HUES48 (cell line): Measurements from ENCODE around the gene ROR1.
"Not testable (repeated sequence)": the region's sequence is repeated elsewhere in the genome, so short reads cannot be mapped to it uniquely, and the experiment has no call there.

Experiments used
- H3K27ac ChIP-seq: one replicate; pipeline ENCODE4 v1.7.0; 2013; ENCODE audit warnings: low read depth, low read length, inconsistent platforms
- H3K27me3 ChIP-seq: 2 replicates; pipeline ENCODE4 v1.6.1; 2013; ENCODE audit warnings: mild to moderate bottlenecking, low read length; ENCODE audit not compliant: control insufficient read depth, insufficient read depth
- H3K36me3 ChIP-seq: 2 replicates; pipeline ENCODE4 v1.6.1; 2013; ENCODE audit warnings: low read length; ENCODE audit not compliant: control insufficient read depth, insufficient read depth
- H3K4me1 ChIP-seq: 2 replicates; pipeline ENCODE4 v1.6.1; 2013; ENCODE audit warnings: mild to moderate bottlenecking, low read length; ENCODE audit not compliant: control insufficient read depth, insufficient read depth
- H3K4me3 ChIP-seq: 2 replicates; pipeline ENCODE4 v1.5.1; 2013; ENCODE audit warnings: mild to moderate bottlenecking, low read depth, low read length
- H3K9ac ChIP-seq: 2 replicates; pipeline ENCODE4 v1.6.1; 2013; ENCODE audit warnings: mild to moderate bottlenecking, low read depth, low read length, moderate library complexity
- H3K9me3 ChIP-seq: 2 replicates; pipeline ENCODE4 v1.6.1; 2013; ENCODE audit warnings: low read length; ENCODE audit not compliant: control insufficient read depth, insufficient read depth

The ROR1 gene

GRCh38 chr1:63824451-63824850 is 50.6 kb downstream of the ROR1 start:
- no peaks in the 10 kb centered on the region for H3K9me3 ChIP-seq
- peaks cover 54% of the 10 kb centered on the region for H3K4me1 ChIP-seq
- H3K27me3 ChIP-seq, result no peaks in the 10 kb centered on the region
- no peaks in the 10 kb centered on the region for H3K36me3 ChIP-seq
- no peak overlapping the region for H3K4me3 ChIP-seq
- peak overlapping the region; percentile 47 for H3K27ac ChIP-seq
- no peak overlapping the region for H3K9ac ChIP-seq

- H3K9ac ChIP-seq, result no peak overlapping the region
- H3K27me3 ChIP-seq, result no peaks in the 10 kb centered on the region
- no peaks in the 10 kb centered on the region for H3K36me3 ChIP-seq
- no peaks in the 10 kb centered on the region for H3K9me3 ChIP-seq
- no peak overlapping the region for H3K4me3 ChIP-seq
- peaks cover 57% of the 10 kb centered on the region for H3K4me1 ChIP-seq
- no peak overlapping the region for H3K27ac ChIP-seq
These were observed 51.3 kb downstream of the ROR1 start for GRCh38 chr1:63825111-63825510.

GRCh38 chr1:63826246-63826861 is 52.5 kb downstream of the ROR1 start:
- H3K36me3 ChIP-seq, H3K27ac ChIP-seq, H3K4me3 ChIP-seq, H3K9me3 ChIP-seq, H3K27me3 ChIP-seq, H3K9ac ChIP-seq: not testable (repeated sequence)
- H3K4me1 ChIP-seq, result peaks cover 56% of the 10 kb centered on the region

DNA sequence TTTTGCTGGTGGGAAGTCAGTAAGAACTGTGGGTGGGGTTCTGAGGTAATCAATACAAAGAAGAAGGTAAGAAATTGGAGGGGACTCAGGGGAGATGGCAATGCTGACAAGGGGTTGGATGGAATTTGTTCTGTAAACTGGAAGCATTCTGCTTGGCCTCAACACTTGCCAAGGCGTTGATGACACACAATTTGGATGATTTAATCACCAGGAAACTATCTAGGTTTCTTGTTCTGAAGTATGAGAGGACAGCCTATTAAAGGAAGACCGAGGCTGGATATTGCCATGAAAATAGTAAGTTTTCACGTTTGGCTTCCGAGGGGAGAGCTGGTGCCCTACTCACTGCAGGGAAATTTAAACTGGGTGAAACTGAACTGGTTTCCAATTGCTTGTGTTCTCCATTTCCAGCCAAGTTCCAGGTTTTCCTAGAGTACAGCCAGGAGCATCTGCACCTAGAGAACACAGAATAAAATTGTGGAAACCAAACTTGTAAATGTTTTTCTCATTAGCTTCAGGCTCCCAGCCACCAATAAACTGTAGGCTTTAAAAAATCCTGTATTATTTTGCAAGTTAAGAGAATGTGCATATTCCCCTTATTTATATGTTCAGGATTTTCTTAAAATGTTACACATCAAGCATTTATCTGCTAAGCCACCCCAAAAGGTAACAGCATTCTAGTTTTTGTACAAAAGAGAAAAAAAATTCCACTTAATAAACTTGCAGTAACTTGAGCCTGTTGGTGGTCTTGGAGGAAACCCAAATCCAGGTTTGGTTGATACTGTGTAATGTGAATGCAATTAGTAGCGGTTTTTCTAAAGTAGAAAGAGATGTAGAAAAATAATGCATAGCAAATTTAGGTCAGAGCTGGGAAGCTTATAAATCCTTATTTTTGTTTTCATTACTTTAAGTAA is 53.8 kb downstream of the ROR1 start:
- H3K9ac ChIP-seq, result no peak overlapping the region
- H3K36me3 ChIP-seq, result no peaks in the 10 kb centered on the region
- no peak overlapping the region for H3K27ac ChIP-seq
- H3K4me3 ChIP-seq, result no peak overlapping the region
- no peaks in the 10 kb centered on the region for H3K9me3 ChIP-seq
- peaks cover 53% of the 10 kb centered on the region for H3K4me1 ChIP-seq
- no peaks in the 10 kb centered on the region for H3K27me3 ChIP-seq

GRCh38 chr1:63828322-63829044 is 54.7 kb downstream of the ROR1 start:
- H3K4me1 ChIP-seq, result peaks cover 53% of the 10 kb centered on the region
- no peak overlapping the region for H3K9ac ChIP-seq
- no peaks in the 10 kb centered on the region for H3K9me3 ChIP-seq
- no peaks in the 10 kb centered on the region for H3K27me3 ChIP-seq
- no peaks in the 10 kb centered on the region for H3K36me3 ChIP-seq
- H3K4me3 ChIP-seq, result no peak overlapping the region
- no peak overlapping the region for H3K27ac ChIP-seq

DNA sequence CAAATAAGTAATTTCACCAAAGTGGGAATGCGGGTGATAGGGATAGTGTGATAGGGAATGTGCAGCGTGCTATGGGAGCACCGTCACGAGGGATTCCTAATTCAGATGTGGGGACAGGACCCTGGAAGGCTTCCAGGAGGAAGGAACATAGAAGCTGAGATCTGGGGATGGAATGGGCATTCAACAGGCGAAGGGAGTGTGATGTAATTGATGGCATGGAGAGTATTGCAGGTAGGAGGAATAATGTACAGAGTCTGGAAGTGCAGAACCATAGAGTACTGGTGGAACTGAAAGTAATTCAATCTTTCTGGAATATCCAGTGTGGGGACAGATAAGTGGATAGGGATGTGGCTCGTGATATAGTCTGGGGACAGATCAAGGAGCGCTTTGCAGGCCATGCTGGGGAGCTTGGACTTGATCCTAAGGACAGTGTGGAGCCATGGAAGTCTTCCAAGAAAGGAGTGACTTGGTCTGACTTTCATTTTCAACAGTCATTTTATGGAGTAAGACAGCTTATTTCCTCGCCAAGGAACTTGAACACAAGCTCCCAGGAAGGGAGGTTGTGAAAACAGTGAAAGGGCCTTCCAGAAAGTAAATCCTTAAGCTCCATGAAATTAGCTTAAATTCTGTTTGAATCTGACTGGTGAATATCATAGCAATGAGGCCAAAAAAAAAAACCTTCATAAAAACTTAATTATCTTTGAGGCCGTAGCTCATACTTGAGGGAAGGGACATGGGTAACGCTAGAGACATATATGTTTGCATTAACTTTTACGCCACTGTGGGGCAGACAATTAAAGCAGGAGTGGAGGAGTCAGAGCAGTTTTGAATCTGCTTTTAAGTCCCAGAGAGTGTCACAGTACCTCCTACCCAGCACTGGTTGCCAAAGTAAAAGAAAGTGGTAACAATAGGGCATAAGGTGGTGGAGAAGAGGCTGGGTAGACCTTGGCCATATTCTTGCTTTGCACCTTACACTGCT is 55.8 kb downstream of the ROR1 start:
- Histone ChIP-seq H3K4me1 (peaks cover 64% of the 10 kb centered on the region), H3K4me3 (no peak overlapping the region), H3K36me3 (no peaks in the 10 kb centered on the region), H3K27me3 (no peaks in the 10 kb centered on the region), H3K9me3 (no peaks in the 10 kb centered on the region), H3K27ac (no peak overlapping the region), H3K9ac (no peak overlapping the region)

- H3K4me1 ChIP-seq, result peaks cover 82% of the 10 kb centered on the region
- no peaks in the 10 kb centered on the region for H3K27me3 ChIP-seq
- no peaks in the 10 kb centered on the region for H3K9me3 ChIP-seq
- no peaks in the 10 kb centered on the region for H3K36me3 ChIP-seq
- H3K27ac ChIP-seq, result peak overlapping the region; percentile 48
- no peak overlapping the region for H3K4me3 ChIP-seq
- H3K9ac ChIP-seq, result no peak overlapping the region
These were observed 57.6 kb downstream of the ROR1 start for GRCh38 chr1:63831409-63831808.

- H3K27ac ChIP-seq, result peak overlapping the region; percentile 38
- no peak overlapping the region for H3K4me3 ChIP-seq
- H3K36me3 ChIP-seq, result no peaks in the 10 kb centered on the region
- no peaks in the 10 kb centered on the region for H3K27me3 ChIP-seq
- peaks cover 71% of the 10 kb centered on the region for H3K4me1 ChIP-seq
- H3K9me3 ChIP-seq, result no peaks in the 10 kb centered on the region
- no peak overlapping the region for H3K9ac ChIP-seq
These were observed 59.7 kb downstream of the ROR1 start for GRCh38 chr1:63833363-63834119.

GRCh38 chr1:63835128-63835527 is 61.3 kb downstream of the ROR1 start:
- peak overlapping the region; percentile 22 for H3K27ac ChIP-seq
- no peaks in the 10 kb centered on the region for H3K9me3 ChIP-seq
- H3K27me3 ChIP-seq, result no peaks in the 10 kb centered on the region
- peaks cover 73% of the 10 kb centered on the region for H3K4me1 ChIP-seq
- no peak overlapping the region; the same call in 1 of the 2 replicates for H3K9ac ChIP-seq
- H3K36me3 ChIP-seq, result no peaks in the 10 kb centered on the region
- no peak overlapping the region for H3K4me3 ChIP-seq

DNA sequence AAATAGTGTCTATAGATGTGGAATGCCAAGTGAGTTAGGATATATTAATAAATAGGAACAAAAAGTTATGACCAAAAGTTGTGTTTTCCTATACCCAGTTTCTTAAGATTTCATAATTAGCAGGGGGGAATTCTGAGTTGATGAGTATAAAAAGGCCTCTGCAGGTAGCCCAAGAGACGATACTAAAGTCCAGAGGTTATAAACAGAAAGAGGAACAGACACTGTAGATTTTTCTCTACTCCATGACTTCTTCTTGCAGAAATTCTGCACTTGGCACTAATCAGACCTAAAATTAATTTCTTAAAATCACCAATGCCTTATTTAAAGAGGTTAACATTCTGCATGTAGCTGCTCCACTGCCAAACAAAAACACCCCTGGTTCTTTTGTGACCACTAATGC is 62.6 kb downstream of the ROR1 start:
- Histone ChIP-seq H3K36me3 (no peaks in the 10 kb centered on the region), H3K9me3 (no peaks in the 10 kb centered on the region), H3K4me3 (no peak overlapping the region), H3K4me1 (peaks cover 74% of the 10 kb centered on the region), H3K9ac (no peak overlapping the region), H3K27me3 (no peaks in the 10 kb centered on the region), H3K27ac (peak overlapping the region; percentile 23)
